ENCODE data around the gene PPP1CB. TPM values are rescaled to one million over a fixed set of nuclear protein-coding genes. Genes with fewer than 3 reads are reported as not detected.

PPP1CB gene
- total and polyA plus RNA-seq, 4 donors = 26.2 to 75.4 (median 49.3) TPM

DNA sequence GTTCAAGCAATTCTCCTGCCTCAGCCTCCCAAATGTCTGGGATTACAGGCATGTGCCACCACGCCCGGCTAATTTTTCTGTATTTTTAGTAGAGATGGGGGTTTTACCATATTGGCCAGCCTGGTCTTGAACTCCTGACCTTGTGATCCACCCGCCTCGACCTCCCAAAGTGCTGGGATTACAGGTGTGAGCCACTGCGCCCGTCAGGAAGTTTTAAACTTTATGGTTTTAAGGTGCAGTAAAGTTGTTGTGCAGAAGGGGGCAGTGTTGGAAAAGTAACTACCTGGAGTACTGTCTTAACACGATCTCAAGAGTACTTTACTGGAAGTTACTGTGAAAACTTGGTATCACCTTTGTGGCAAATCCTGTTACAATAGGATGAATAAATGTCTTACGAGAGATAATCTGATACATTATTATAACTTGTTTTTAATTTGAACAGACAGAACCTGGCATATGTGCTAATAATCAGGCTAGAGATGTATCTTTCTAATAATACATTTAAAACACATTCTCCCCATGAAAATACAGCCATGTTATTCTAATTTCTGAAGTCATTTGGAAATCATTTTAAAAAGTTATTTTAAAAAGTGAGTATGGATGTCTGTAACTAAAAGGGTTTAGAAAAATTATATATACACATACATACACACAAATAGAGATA lies 69.8 kb downstream of the PPP1CB start:
- H3K27ac ChIP-seq (ENCODE audit: low read depth in 1 of 2, low read length in 2 of 2) = no peak overlapping the region
- DNase-seq (ENCODE audit: low spot score) = peak; percentile 55

DNA sequence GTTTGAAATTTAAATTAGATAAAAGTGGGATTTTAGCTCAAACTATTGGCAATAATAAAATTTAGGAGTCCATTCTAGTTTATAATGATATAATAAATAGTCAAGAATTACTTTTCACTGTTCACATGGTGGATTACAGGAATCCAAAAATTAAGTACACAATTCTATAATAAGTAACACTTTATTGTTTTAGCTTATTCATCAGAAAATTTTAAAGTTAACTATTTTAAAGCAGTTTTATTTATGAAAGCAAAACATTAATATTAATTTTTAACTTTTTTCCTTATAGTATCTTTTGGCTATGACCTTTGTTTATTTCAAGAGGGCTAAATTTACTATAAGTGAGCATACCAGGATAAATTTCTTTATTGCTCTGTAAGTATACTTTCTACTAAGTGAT lies 70.4 kb downstream of the PPP1CB start:
- no peak for DNase-seq (ENCODE audit: low spot score)
- Histone ChIP-seq H3K4me3 (ENCODE audit: low read depth in 1 of 3, low read length in 3 of 3) (no peak overlapping the region), H3K27ac (ENCODE audit: low read depth in 1 of 2, low read length in 2 of 2) (no peak overlapping the region), H3K9ac (ENCODE audit: low read depth in 1 of 2, low read length in 2 of 2) (no peak overlapping the region), H3K9me3 (ENCODE audit: control insufficient read depth in 4 of 4, low read length in 3 of 4) (no peaks in the 10 kb centered on the region), H3K4me1 (ENCODE audit: control insufficient read depth in 4 of 4, insufficient read depth in 4 of 4, low read length in 3 of 4) (peaks cover 0 to 1% (median 0%) of the 10 kb centered on the region in 4 donors), H3K27me3 (ENCODE audit: control insufficient read depth in 4 of 4, insufficient read depth in 4 of 4, low read length in 3 of 4) (no peaks in the 10 kb centered on the region), H3K36me3 (ENCODE audit: control insufficient read depth in 4 of 4, insufficient read depth in 3 of 4, low read depth in 1 of 4, low read length in 3 of 4) (no peaks in the 10 kb centered on the region)
- TF ChIP-seq, protein P1, sequence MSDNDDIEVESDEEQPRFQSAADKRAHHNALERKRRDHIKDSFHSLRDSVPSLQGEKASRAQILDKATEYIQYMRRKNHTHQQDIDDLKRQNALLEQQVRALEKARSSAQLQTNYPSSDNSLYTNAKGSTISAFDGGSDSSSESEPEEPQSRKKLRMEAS (IDR thresholded peaks at IDR 0.05) = no peak
- no peak for TF ChIP-seq RAD21 (IDR thresholded peaks at IDR 0.05)
- no peak for TF ChIP-seq FOXA1 (IDR thresholded peaks at IDR 0.05)
- TF ChIP-seq, protein P2, sequence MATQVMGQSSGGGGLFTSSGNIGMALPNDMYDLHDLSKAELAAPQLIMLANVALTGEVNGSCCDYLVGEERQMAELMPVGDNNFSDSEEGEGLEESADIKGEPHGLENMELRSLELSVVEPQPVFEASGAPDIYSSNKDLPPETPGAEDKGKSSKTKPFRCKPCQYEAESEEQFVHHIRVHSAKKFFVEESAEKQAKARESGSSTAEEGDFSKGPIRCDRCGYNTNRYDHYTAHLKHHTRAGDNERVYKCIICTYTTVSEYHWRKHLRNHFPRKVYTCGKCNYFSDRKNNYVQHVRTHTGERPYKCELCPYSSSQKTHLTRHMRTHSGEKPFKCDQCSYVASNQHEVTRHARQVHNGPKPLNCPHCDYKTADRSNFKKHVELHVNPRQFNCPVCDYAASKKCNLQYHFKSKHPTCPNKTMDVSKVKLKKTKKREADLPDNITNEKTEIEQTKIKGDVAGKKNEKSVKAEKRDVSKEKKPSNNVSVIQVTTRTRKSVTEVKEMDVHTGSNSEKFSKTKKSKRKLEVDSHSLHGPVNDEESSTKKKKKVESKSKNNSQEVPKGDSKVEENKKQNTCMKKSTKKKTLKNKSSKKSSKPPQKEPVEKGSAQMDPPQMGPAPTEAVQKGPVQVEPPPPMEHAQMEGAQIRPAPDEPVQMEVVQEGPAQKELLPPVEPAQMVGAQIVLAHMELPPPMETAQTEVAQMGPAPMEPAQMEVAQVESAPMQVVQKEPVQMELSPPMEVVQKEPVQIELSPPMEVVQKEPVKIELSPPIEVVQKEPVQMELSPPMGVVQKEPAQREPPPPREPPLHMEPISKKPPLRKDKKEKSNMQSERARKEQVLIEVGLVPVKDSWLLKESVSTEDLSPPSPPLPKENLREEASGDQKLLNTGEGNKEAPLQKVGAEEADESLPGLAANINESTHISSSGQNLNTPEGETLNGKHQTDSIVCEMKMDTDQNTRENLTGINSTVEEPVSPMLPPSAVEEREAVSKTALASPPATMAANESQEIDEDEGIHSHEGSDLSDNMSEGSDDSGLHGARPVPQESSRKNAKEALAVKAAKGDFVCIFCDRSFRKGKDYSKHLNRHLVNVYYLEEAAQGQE (IDR thresholded peaks at IDR 0.05) = no peak
- TF ChIP-seq NR2F2 (IDR thresholded peaks at IDR 0.05) = no peak
- TF ChIP-seq SP1 (IDR thresholded peaks at IDR 0.05) = no peak
- no peak for TF ChIP-seq JUND (IDR thresholded peaks at IDR 0.05)
- no peak for TF ChIP-seq EGR1 (IDR thresholded peaks at IDR 0.05; ENCODE audit: low read depth in 2 of 2)
- TF ChIP-seq, protein P3, sequence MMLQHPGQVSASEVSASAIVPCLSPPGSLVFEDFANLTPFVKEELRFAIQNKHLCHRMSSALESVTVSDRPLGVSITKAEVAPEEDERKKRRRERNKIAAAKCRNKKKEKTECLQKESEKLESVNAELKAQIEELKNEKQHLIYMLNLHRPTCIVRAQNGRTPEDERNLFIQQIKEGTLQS (IDR thresholded peaks at IDR 0.05) = no peak

More for the DNA sequence above, 69.8 kb downstream of the PPP1CB start:
- no peak overlapping the region for H3K9ac ChIP-seq (ENCODE audit: low read depth in 1 of 2, low read length in 2 of 2)
- no peaks in the 10 kb centered on the region for H3K36me3 ChIP-seq (ENCODE audit: control insufficient read depth in 4 of 4, insufficient read depth in 3 of 4, low read depth in 1 of 4, low read length in 3 of 4)
- H3K27me3 ChIP-seq (ENCODE audit: control insufficient read depth in 4 of 4, insufficient read depth in 4 of 4, low read length in 3 of 4) = no peaks in the 10 kb centered on the region
- H3K4me1 ChIP-seq (ENCODE audit: control insufficient read depth in 4 of 4, insufficient read depth in 4 of 4, low read length in 3 of 4) = peaks cover 0 to 1% (median 0%) of the 10 kb centered on the region in 4 donors
- H3K4me3 ChIP-seq (ENCODE audit: low read depth in 1 of 3, low read length in 3 of 3) = no peak overlapping the region
- H3K9me3 ChIP-seq (ENCODE audit: control insufficient read depth in 4 of 4, low read length in 3 of 4) = no peaks in the 10 kb centered on the region
- WGBS = 4% methylated on average over 8 of the region's 8 CpGs
- TF ChIP-seq RAD21 (IDR thresholded peaks at IDR 0.05) (peak; percentile 75 to 85), FOXA1 (IDR thresholded peaks at IDR 0.05) (no peak), GABPA (IDR thresholded peaks at IDR 0.05 in 1 of 2, conservative IDR thresholded peaks at IDR 0.05 in 1 of 2) (no peak), NR2F2 (IDR thresholded peaks at IDR 0.05) (no peak), HNF4A (conservative IDR thresholded peaks at IDR 0.05) (no peak)
- TF ChIP-seq, protein P4, sequence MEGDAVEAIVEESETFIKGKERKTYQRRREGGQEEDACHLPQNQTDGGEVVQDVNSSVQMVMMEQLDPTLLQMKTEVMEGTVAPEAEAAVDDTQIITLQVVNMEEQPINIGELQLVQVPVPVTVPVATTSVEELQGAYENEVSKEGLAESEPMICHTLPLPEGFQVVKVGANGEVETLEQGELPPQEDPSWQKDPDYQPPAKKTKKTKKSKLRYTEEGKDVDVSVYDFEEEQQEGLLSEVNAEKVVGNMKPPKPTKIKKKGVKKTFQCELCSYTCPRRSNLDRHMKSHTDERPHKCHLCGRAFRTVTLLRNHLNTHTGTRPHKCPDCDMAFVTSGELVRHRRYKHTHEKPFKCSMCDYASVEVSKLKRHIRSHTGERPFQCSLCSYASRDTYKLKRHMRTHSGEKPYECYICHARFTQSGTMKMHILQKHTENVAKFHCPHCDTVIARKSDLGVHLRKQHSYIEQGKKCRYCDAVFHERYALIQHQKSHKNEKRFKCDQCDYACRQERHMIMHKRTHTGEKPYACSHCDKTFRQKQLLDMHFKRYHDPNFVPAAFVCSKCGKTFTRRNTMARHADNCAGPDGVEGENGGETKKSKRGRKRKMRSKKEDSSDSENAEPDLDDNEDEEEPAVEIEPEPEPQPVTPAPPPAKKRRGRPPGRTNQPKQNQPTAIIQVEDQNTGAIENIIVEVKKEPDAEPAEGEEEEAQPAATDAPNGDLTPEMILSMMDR (IDR thresholded peaks at IDR 0.05; ENCODE audit: low read depth, low read length, missing input control) = peak; percentile 63
- TF ChIP-seq, protein P3 (IDR thresholded peaks at IDR 0.05) = no peak
